HG03135 (cell line): ENCODE data around the gene SORBS1.

Source experiments
- ATAC-seq: cut with Tn5 transposase; IDR thresholded peaks from one replicate; pipeline ENCODE4 v1.9.1; 2021; ENCODE audit warnings: mild to moderate bottlenecking, moderate library complexity; ENCODE audit not compliant: unreplicated experiment

Gene SORBS1

DNA sequence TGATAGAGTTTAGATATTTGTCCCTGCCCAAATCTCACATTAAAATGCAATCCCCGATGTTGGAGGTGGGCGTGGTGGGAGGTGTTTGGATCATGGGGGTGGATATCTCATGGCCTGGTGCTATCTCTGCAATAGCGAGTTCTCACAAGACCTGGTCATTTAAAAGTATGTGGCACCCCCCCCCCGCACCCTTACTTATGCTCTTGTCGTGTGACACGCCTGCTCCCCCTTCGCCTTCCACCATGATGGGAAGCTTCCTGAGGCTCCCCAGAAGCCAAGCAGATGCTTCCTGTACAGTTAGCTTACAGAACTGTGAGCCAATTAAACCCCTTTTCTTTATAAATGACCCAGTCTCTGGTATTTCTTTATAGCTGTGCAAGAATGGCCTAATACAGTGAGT lies 118.8 kb downstream of the SORBS1 start:
- ATAC-seq: no peak

DNA sequence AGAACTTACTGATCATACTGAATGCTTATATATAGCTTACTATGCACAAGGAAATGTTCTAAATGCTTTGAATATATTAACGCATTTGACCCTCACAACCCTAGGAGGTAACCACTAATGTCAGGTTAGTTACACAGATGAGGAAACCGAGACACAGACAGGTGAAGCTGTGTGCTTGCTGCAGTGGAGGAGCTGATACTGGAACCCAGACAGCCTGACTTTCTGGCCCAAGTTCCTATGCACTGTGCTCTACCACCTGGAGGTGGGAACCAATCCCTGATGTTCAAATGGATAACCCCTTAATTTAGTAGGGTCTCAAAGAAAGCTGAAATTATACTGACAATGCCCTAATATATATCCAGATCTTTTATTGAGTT lies 119.6 kb downstream of the SORBS1 start:
- no peak for ATAC-seq

DNA sequence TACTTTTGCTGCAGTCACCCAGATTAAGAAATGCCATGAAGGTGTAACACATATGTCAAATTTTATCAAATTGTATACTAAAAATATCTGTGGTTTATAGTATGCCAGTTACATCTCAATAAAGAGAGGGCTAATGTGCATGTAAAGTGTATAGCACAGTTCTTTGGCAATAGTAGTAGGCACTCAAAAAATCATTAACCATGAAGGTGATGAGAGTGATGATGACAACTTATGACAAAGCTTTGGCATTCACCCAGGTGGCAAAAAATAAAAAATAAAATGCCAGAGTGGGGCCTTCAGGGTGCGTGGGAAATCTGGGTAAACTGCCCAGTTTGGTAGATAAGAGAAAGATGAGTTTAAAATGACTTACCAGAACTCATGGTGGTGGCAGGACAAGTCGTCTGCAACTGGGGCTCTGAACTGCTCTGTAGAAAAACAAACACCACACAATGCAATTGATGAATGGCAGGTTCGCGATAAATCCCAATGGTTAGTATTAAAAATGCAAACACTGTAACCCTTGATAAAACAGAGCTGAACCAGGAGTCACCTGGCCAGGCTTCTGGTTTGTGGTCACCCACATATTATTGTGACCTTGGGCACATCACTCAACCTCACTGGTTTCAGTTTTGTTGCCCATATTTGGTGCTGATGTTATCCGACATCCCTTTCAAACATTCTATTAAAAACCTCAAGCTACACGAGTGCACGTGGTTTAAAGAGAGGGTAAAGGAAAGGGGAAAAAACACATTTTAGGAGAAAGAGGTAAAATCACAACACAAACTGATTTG lies 120.2 kb downstream of the SORBS1 start:
- ATAC-seq: peak; percentile 67

DNA sequence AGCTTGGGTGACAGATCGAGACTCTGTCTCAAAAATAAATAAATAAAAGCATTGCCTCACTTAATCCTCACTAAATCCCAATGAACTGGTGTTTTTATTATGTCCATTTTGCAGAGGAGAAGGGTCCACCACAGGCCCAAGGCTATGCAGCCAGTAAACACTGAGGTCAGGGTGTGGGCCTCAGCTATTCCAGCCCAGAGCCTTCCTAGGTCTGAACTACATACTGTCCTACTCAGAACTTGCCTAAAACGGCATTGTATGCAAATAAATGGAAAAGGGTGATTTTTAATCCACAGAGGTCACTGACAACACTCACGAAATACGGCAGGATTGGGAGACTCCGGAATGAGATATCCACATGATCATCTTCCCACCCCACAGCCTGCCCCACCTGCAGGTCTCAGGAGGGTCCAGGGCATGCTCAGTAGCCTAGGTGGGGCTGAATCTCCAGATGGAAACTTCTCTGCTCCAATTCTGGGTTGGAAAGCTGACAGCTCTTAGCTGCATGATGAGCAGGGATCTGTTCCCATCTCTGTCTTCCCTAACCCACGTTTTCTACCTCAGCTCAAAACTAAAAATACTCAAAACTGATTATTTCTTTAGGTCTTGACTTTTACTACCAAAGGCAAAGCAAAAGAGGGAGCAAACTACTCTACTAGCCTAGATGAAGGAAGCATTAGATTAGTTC lies 121.0 kb downstream of the SORBS1 start:
- no peak for ATAC-seq

DNA sequence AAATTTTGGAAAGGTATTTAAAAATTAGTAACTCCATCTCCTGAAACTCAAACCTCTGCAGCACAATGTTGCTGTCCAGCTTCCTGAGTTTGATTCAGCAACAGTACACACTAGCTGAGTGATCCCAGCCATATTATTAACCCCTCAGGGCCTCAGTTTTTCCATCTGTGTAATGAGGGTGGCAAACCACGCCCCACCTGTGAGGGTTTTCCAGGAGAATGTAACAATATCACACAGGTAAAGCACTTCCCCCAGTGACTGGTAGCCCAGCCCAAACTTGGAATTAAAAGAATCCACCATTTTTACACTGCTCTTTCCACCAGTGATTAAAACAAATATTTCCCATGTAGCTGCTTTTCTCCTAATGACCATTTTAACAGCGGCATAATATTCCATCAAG lies 122.4 kb downstream of the SORBS1 start:
- no peak for ATAC-seq

DNA sequence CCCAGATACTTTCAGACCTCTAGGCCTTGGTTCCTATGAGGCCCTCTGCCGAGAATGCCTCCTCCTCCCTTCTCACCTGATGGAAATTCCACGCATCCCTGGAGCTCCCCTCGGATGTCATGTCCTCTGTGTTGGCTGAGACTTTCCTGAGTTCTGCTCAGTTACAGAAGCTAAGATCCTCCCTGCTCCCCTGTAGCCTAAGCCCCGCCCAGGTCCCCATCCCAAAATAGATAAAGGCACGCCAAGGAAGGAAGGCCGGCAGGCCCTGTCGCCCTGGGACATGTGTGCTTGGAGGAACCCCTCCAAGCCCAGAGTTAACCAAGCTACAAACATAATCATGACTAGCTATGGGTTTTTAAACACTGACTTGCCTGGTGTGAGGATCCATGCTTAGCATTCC lies 123.5 kb downstream of the SORBS1 start:
- no peak for ATAC-seq

DNA sequence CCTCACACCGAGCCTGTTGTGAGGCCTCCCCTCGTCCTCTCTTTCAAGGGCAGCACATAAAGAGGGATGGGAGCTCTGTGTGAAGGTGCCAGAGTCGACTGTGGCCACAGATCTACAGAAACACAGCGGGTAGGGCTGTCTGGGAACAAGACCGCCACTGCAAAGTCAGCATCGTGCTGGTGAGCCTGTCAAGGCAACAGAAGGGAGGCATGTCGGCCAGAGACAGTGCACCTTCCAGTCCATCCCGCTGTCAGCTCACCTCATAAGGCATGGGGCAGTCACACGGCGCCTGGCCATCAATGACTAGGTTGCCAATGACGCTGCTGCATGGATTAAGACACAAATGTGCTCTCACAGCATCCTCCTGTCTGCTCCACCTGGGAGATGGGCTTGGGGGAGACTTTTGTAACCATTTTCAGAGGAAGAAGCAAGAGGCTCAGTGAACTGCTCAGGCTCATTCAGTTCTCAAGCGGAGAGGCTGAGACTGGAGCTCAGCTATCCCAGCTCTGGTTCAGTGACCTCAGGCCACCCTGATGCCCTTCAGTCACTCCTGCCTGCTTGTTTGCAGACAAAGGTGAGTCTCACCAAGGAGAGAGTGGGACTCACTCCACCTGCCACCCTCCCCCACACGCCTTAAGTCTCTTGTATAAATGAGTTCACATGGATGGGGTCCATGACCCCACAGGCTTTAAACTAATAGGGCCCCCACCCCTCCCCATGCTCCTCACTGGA lies 125.5 kb downstream of the SORBS1 start:
- ATAC-seq: no peak

DNA sequence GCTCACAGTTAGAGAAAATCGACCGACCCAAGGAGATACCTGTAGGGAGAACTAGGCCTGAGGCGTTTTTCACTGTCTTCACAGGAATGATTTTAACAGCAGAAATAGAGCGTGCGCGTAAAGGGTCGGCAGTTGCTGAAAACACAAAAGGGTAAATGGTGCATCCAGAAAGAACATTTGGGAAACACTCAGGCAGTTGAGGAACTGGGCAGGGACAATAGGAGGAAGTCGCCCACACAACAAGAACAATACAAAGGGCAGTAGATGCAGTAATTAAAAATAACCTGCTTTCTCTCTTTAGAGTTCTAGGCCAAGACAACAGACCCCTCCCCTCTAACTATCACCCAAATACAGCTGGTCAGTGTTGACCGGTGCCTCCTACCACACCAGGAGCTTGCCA lies 126.6 kb downstream of the SORBS1 start:
- ATAC-seq: no peak

DNA sequence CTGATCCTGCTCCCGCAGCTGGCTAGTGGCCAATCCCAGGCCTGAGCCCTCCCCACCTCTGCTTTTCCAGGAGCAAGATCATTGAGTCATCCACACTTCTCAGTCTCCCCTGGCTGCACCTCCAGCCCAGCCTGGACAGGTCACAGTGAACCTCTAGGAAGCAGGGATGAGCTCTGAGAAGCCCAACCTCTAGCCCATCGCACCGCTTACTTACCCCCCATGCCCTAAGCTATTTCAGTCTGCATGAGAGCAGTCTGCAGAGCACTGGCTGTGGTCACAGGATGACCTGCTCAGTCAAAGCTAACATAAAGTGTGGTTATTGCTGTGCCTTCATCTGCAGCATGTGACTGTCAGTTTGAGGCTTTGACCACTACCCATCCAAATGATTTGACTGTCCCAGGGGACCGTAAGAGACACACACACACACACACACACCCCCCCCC lies 129.2 kb downstream of the SORBS1 start:
- ATAC-seq: peak; percentile 42

DNA sequence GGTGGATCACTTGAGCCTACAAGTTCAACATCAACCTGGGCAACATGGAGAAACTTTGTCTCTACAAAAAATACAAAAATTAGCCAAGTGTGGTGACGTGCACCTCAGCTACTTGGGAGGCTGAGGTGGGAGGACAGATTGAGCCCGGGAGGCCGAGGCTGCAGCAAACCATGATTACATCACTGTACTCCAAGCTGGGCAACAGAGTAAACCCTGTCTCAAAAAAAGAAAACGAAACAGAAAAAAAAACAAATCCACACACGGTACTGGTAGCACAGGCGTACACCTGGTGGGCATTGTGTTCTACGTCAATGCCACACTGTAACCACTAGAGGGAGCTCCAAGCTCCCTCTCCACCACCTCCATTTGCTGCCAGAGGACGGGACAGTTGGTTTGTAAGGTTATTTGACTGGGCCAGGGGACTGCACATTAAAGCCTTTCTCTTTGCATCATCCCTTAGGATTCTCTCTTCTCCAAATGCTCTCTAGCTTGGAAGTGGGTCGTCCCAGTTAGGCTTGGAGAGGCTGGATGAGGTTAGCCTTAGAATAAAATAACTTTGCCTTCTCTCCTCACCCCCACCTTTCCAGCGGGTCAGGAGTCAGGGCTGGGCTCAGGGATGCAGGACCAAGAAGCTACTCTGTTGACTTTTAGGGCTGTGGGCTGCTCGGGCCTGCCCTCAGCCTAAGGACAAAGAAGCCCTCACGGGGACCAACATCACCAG lies 130.8 kb downstream of the SORBS1 start:
- ATAC-seq: peak; percentile 78

DNA sequence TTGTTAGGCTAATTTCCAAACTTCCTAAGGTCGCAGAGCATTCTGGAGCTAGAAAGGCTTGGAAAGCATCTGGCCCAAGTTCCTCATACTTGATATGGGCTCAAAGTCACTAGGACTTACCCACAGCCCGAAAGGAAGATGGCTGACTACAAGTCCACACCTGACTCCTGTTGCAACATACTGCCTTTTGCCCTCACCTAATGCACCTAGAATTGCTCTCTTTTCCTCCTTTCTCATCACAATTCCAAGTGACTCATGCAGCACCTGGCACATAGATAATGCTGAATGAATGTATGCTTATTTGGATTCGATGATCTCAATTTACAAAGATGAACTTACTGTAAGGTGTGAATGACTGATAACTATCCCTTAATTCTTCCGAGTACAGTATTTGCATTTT lies 131.5 kb downstream of the SORBS1 start:
- no peak for ATAC-seq

DNA sequence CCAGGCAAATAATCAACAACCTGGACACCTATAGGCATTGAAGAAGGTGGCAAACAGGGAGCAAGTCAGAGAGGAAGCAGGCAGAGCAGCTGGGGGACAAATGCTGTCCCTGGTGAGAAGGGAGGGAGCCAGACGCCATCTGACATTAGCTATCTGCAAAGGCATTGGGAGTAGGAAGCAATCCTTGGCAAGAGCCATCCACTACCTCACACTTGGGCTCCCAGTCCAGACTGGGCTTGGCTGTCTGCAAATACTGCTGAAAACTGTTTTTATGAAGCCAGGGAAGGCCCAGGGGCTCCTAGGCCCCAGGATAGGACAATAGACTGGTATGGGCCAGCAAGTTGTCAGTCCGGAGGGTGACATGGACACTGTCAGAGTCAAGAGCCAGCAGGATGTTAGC lies 132.5 kb downstream of the SORBS1 start:
- ATAC-seq: no peak

DNA sequence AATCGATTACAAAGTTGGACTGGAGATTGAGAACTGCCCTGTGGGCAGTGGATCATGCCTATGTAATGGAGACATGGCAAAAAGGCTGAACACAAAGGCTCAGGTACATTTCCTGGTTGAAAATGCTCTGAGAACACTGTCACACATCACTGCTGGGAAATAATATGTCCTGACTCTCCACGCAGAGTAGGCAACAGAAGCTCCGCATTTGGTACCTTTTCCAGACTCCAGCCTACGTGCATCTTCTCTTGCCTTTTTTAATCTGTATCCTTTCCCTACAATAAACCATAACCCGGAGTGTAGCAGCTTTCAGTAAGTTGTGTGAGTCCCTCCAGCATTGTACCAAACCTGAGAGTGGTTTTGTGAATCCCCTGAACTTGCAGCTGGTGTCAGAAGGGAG lies 134.7 kb downstream of the SORBS1 start:
- no peak for ATAC-seq

DNA sequence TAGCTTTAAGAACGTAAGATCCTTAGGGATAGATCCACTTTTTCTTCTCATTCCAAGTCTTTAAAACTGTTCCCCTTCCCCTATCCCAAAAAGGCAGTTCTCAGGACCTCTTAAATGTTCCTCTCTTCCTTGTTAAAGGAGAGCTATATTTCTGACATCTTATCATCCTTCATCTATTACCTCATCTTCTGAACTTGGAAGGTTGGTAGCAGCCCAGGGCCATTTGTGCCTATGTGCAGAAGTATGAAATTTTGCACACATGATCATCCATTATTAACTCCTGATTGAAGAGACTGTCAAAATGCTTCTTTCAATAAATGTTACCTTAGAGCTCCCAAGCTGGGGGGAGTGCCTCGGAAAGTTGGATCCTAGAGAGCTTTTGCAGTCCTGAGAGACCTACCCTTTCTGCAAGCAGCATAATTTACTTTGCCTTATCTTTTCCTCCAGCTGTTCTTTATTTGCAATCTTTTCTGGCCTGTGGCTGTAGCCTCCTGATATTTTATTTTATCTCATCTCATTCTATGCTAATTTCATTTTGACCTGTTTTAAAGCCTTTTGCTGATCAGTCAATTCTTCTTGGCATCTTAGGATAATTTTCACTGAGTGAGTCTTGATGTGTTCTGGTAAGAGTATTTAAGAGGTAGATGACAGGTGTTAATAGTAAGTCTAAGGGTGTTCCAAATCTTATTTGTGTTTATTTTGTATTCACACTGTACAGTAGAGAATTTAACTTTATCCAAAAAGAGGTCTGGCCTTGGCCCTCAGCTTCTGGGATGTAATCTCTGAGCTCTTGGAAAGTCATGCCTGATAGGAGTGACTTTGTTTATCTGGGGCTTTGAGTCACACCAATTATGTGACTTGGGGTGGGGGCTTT lies 135.3 kb downstream of the SORBS1 start:
- no peak for ATAC-seq

DNA sequence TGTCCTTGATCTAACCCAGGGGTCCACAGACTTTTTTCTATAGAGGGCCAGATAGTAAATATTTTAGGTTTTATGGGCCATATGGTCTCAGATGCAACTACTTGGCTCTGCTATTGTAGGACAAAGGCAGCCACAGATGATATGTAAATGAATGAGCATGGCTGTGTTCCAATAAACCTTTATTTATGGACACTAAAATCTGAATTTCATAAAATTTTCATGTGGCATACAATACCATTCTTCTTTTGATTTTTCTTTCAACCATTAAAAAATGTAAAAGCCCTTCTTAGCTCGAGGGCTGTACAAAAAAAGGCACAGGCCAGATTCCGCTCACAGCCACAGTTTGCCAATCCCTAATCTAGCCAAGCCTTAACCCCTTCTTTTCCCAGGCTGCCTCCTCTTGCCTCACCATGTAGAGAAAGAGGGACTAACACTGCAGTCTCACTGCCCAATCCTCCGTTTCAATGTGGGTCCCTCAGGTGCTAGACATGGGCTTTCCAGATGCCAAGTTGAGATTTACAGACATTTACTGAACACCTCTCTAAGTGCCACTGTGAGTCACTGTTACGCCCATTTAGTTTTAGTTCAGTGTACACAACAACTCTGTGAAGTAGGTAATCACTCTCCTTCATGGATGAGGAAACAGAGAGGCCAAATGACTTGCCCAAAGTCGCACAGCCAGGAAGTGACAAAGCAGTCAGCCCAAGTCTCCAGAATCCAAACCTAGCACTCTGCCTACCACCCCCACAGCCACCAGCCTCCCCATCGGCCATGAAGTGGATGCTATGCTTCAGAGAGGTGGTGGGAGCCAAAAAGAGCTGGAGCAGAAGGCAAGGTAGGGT lies 137.8 kb downstream of the SORBS1 start:
- no peak for ATAC-seq

DNA sequence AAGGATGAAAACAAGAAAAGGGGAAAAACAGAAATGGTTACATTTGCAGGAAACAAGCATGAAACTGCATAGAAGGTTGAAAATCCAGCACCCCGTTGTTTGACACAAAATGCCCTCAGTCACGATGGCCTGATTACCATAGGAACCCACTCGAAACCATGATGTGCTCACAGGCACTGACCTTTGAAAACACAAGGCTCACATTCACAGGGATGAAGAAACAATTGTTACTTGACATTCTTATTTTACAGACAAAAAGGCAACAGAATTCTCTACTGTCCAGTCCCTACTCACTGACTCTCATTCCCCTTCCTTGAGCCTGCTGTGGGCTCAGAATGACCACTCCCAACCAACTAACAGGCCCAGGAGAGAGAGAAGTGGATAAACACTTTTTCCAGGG lies 138.9 kb downstream of the SORBS1 start:
- ATAC-seq: no peak

DNA sequence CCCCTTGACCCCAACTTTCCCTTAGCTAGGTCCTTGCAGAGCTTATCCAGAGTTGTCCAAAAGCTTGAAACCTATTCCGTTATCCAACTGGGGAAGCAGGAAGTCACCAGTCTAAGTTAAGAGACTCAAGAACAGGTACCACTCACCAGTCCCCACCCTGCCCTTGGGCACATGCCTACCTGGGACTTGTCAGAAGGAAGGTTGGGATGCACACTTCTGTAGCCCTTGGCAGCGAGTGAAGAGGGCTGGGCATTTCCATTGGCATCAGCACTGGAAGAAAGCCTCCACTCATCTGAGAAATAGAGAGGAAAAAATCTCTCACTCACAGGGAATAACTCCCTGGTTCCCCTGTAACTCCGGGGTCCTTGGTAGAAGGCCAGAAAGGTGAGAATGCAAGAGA lies 139.4 kb downstream of the SORBS1 start:
- ATAC-seq: no peak

DNA sequence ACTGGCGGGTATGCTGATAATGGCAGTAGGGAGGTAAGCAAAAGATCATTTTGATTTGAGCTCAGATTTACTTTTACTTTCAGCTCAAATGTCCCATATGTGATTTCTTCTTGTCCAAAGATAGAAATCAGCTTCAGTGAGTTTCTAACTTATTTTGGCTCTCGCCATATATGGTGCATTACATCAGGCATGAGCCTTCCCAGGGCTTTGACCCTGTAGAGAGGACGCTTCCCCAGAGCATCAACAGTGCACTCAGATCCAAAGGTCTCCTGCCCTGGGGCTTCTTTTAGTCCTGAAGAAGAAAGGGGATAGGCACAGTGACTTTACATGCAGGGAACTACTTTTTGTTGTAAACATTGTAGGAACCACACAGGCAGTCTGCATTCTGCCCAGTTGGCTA lies 141.8 kb downstream of the SORBS1 start:
- no peak for ATAC-seq

DNA sequence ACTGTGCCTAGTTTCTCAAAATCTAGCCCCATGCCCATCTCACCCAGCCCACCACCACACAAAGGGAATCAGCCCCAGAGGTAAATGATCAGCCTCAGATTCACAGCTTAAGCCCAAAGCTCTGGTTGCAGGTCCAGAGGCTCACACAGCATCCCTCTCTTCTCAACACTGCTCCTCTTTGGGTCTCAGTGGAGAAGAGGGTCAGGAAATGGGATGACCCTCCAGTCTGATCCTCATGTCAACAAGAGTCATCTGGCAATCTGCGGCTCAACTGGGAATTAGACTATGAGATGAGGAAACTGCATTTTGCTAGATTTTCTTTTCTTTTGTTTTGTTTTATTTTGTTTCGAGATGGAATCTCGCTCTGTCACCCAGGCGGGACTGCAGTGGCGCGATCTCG lies 144.2 kb downstream of the SORBS1 start:
- no peak for ATAC-seq
